NB4 (cell line): Measurements from ENCODE around the gene PDK2.

Experiments used
- POLR2A ChIP-seq: IDR thresholded peaks from 2 replicates; pipeline ENCODE4 v1.6.1; 2011; ENCODE audit warnings: mild to moderate bottlenecking; ENCODE audit not compliant: insufficient read length; ENCODE audit errors: extremely low read depth
- TF ChIP-seq, protein P1 (sequence below): IDR thresholded peaks from one replicate; pipeline ENCODE4 v1.5.1; 2012; ENCODE audit warnings: low read depth, low read length
- TF ChIP-seq, protein P2 (sequence below): IDR thresholded peaks from 2 replicates; pipeline ENCODE4 v1.6.1; 2011; ENCODE audit warnings: low read depth, low read length

DNA sequence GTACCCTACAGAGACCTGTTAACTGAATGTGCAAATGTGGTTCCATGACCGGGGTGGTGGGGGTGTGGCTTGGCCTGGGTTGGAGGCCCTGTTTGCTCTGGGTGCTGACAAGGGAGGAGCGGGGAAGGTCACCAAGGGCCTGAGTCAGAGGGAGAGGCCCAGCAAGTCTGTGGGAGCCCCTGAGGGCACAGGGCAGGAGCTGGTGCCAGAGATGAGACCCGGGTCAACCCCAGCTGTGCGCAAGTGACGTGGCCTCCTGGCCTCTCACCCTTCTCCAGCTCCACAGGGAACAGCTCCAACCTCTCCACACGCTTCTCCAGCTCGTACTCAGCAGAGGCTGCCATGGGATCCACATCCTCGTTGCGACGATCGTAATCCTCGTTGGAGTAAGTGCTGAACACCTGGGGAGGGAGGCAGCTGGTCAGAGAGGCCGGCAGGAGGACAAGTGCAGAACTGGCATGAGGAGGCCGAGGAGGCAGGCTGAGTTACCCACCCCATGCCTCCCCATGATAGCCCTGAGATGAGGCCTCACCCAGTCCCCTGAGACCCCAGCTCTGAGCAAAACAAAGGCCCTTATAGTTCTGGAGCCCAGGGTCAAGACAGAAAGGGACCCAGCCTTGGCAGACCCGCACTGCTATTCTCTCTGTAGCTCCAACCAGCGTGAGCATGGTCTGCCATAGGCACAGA lies 49.8 kb downstream of the PDK2 start:
- TF ChIP-seq, protein P1, sequence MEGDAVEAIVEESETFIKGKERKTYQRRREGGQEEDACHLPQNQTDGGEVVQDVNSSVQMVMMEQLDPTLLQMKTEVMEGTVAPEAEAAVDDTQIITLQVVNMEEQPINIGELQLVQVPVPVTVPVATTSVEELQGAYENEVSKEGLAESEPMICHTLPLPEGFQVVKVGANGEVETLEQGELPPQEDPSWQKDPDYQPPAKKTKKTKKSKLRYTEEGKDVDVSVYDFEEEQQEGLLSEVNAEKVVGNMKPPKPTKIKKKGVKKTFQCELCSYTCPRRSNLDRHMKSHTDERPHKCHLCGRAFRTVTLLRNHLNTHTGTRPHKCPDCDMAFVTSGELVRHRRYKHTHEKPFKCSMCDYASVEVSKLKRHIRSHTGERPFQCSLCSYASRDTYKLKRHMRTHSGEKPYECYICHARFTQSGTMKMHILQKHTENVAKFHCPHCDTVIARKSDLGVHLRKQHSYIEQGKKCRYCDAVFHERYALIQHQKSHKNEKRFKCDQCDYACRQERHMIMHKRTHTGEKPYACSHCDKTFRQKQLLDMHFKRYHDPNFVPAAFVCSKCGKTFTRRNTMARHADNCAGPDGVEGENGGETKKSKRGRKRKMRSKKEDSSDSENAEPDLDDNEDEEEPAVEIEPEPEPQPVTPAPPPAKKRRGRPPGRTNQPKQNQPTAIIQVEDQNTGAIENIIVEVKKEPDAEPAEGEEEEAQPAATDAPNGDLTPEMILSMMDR, result no peak
- TF ChIP-seq, protein P2, sequence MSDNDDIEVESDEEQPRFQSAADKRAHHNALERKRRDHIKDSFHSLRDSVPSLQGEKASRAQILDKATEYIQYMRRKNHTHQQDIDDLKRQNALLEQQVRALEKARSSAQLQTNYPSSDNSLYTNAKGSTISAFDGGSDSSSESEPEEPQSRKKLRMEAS, result no peak
- TF ChIP-seq POLR2A, result no peak
